Measurements from ENCODE around the gene PTPRK.

The PTPRK gene

DNA sequence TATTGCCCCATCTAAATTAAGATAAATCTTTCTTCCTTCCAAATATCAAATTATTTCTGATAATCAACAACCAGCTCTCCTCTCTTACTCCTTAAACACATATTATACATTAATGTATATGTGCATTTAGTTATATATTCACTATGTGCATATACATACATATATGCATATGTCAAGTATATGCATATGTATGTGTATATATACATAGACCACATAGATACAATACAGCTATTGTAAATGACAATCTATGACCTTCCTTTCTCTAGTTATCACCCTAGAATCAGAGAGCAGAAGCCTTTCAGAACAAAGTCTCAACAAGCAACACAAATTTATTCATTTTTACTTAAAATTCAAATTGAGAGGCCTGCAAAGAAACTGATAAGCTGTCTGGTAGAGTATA, 378.5 kb downstream of the PTPRK start:
- no peaks in the 10 kb centered on the region for H3K9me3 ChIP-seq (ENCODE audit: low read length)
- no peaks in the 10 kb centered on the region for H3K27me3 ChIP-seq (ENCODE audit: control insufficient read depth in 1 of 2, insufficient read depth in 2 of 2, low read length in 2 of 2)
- no peak overlapping the region for H3K4me3 ChIP-seq (ENCODE audit: low read depth in 1 of 2, low read length in 2 of 2)
- H3K27ac ChIP-seq (ENCODE audit: low read depth, low read length): no peak overlapping the region
- no peaks in the 10 kb centered on the region for H3K36me3 ChIP-seq (ENCODE audit: insufficient read depth, low read length)
- H3K4me1 ChIP-seq (ENCODE audit: insufficient read depth, low read length): peaks cover 9% of the 10 kb centered on the region
- no peak overlapping the region for H3K9ac ChIP-seq (ENCODE audit: low read length)

DNA sequence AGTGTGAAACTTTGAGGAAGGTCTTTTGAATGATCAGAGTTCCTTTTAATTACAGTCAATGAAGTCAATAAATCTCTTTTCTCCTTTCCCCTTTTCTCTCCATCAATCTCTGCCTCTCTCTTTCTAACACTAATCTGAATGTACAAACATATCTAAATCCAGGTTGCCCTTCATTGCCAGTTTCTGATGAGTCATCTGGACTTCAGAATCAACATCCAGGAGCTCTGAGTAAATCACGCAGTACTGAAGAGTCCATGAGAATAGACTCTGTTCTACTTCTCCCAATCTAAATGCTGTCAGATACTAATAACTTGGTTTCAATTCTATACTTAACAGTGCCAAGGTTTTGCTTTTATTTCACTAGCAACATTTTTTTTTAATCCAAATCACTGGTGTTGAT, 380.9 kb downstream of the PTPRK start:
- Histone ChIP-seq H3K9ac (ENCODE audit: low read length) (no peak overlapping the region), H3K9me3 (ENCODE audit: low read length) (no peaks in the 10 kb centered on the region), H3K4me1 (ENCODE audit: insufficient read depth, low read length) (peaks cover 9% of the 10 kb centered on the region), H3K27me3 (ENCODE audit: control insufficient read depth in 1 of 2, insufficient read depth in 2 of 2, low read length in 2 of 2) (no peaks in the 10 kb centered on the region), H3K36me3 (ENCODE audit: insufficient read depth, low read length) (no peaks in the 10 kb centered on the region), H3K4me3 (ENCODE audit: low read depth in 1 of 2, low read length in 2 of 2) (no peak overlapping the region), H3K27ac (ENCODE audit: low read depth, low read length) (no peak overlapping the region)

DNA sequence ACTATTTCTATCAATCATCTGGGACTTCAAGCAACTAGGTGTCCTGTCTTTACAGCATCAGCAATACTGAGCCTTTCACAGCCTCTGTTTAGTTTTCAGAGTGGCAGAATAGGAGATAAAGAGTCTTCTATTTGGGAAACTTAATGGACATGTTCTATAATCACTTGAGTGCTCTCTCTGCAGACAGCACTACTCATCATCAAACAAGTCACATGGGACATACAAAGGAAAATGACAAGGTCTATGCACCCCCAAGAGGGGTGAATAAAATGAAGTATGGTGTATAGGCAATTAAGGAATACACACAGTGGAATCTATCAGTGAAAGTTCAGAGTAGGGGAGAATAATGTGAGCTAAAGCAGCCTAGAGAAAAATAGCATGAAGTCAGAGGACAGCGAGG, 381.7 kb downstream of the PTPRK start:
- H3K9me3 ChIP-seq (ENCODE audit: low read length): no peaks in the 10 kb centered on the region
- H3K36me3 ChIP-seq (ENCODE audit: insufficient read depth, low read length): no peaks in the 10 kb centered on the region
- H3K4me1 ChIP-seq (ENCODE audit: insufficient read depth, low read length): peaks cover 9% of the 10 kb centered on the region
- no peak overlapping the region for H3K4me3 ChIP-seq (ENCODE audit: low read depth in 1 of 2, low read length in 2 of 2)
- H3K27ac ChIP-seq (ENCODE audit: low read depth, low read length): no peak overlapping the region
- no peaks in the 10 kb centered on the region for H3K27me3 ChIP-seq (ENCODE audit: control insufficient read depth in 1 of 2, insufficient read depth in 2 of 2, low read length in 2 of 2)
- H3K9ac ChIP-seq (ENCODE audit: low read length): no peak overlapping the region

DNA sequence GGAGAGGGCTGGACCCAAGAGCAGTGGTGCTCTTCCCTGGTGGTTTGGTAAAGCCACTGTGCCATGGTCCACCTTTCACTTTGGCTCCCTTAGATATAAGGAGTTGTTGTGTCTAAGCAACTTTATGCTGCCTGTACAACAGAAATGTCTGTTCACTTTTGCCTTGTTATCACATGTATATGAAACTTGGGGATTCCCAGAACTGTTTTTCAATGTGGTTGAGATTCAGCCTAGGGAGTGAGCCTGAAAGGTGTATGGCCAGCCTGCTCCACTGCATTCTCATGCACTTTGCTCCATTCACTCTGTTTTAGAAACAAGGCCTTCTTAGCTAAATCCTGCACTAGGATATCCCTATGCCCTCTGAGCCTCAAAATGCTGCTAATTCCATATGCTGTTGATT, 385.1 kb downstream of the PTPRK start:
- Histone ChIP-seq H3K9ac (ENCODE audit: low read length) (no peak overlapping the region), H3K4me1 (ENCODE audit: insufficient read depth, low read length) (peaks cover 12% of the 10 kb centered on the region), H3K9me3 (ENCODE audit: low read length) (no peaks in the 10 kb centered on the region), H3K4me3 (ENCODE audit: low read depth in 1 of 2, low read length in 2 of 2) (no peak overlapping the region), H3K36me3 (ENCODE audit: insufficient read depth, low read length) (no peaks in the 10 kb centered on the region), H3K27ac (ENCODE audit: low read depth, low read length) (no peak overlapping the region), H3K27me3 (ENCODE audit: control insufficient read depth in 1 of 2, insufficient read depth in 2 of 2, low read length in 2 of 2) (no peaks in the 10 kb centered on the region)

DNA sequence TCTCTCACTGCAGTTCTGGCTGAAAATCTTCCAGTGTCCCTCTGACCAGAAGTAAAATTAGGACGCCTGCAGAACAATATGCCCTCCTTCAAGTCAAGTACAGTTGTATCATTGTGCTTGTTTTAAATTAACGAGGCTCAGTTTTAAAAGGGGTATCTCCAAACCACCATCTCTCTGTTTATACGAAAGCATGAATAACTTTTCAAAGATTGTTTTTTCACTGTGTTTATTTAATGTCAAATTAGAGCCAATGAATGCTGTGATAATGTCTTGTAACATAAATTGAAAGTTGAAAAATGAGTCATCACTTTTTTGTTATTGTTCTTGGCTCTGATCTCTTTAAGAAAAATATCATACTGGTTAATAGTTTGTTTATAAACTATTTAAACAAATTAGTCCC, 388.8 kb downstream of the PTPRK start:
- Histone ChIP-seq H3K27ac (ENCODE audit: low read depth, low read length) (no peak overlapping the region), H3K36me3 (ENCODE audit: insufficient read depth, low read length) (no peaks in the 10 kb centered on the region), H3K27me3 (ENCODE audit: control insufficient read depth in 1 of 2, insufficient read depth in 2 of 2, low read length in 2 of 2) (no peaks in the 10 kb centered on the region), H3K9me3 (ENCODE audit: low read length) (no peaks in the 10 kb centered on the region), H3K9ac (ENCODE audit: low read length) (no peak overlapping the region), H3K4me3 (ENCODE audit: low read depth in 1 of 2, low read length in 2 of 2) (no peak overlapping the region), H3K4me1 (ENCODE audit: insufficient read depth, low read length) (peaks cover 4% of the 10 kb centered on the region)

DNA sequence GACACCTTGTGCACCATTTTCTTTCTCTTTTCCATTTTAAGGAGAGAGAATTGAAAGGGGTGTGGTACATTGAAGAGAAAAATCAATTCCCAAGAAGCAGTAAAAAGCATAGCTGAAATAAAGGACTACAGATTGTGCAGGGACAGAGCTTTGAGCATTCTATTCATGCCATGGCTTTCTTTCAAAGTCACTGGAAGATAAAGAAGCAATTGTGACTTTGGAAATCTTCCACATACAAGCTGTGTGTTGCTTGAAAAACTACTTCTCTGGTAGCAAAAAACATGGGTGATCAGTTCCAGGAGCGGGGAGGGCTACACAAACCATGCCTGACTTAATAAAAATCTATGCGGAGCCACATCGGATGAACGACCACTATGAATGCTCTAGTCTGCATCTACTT, 389.4 kb downstream of the PTPRK start:
- no peaks in the 10 kb centered on the region for H3K27me3 ChIP-seq (ENCODE audit: control insufficient read depth in 1 of 2, insufficient read depth in 2 of 2, low read length in 2 of 2)
- peaks cover 4% of the 10 kb centered on the region for H3K4me1 ChIP-seq (ENCODE audit: insufficient read depth, low read length)
- no peak overlapping the region for H3K9ac ChIP-seq (ENCODE audit: low read length)
- H3K27ac ChIP-seq (ENCODE audit: low read depth, low read length): no peak overlapping the region
- H3K9me3 ChIP-seq (ENCODE audit: low read length): no peaks in the 10 kb centered on the region
- H3K36me3 ChIP-seq (ENCODE audit: insufficient read depth, low read length): no peaks in the 10 kb centered on the region
- H3K4me3 ChIP-seq (ENCODE audit: low read depth in 1 of 2, low read length in 2 of 2): no peak overlapping the region

DNA sequence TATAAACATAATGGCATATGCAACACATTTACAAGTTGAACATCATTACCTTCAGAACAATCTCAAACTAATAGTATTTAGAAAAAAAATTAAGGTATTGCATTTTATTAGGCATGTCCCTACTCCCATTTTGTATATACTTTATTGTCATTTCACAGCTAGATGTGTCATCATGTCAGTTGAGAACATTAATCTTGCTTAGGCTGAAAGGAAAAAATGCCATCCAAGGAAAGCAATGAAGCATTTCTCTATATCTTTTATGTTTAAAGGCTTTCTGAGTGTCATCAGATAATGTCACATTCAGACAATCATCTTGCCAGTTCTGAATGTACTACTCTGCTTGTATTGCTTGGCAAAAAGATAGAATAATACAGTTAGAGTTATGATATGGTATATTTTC, 390.7 kb downstream of the PTPRK start:
- Histone ChIP-seq H3K4me1 (ENCODE audit: insufficient read depth, low read length) (peaks cover 4% of the 10 kb centered on the region), H3K36me3 (ENCODE audit: insufficient read depth, low read length) (no peaks in the 10 kb centered on the region), H3K9me3 (ENCODE audit: low read length) (no peaks in the 10 kb centered on the region), H3K4me3 (ENCODE audit: low read depth in 1 of 2, low read length in 2 of 2) (no peak overlapping the region), H3K27me3 (ENCODE audit: control insufficient read depth in 1 of 2, insufficient read depth in 2 of 2, low read length in 2 of 2) (no peaks in the 10 kb centered on the region), H3K27ac (ENCODE audit: low read depth, low read length) (no peak overlapping the region), H3K9ac (ENCODE audit: low read length) (no peak overlapping the region)

DNA sequence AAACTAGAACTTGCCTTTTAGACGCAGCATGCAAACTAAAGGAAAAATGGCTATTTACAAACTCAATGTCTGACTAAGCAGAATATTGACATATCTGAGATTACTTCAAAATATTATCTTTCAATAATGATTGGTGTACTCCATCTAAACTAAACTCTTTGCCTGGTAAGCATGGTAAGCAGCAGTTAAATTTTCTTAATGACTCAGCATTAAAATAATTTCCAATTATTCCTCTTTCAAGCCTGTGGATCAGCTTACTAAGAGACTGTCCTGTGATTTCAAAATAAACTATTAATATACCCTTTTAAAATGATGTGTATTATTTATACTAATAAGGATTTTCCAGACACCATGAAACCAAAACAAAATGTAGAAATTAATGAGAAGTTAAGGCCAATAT, 392.7 kb downstream of the PTPRK start:
- H3K36me3 ChIP-seq (ENCODE audit: insufficient read depth, low read length): no peaks in the 10 kb centered on the region
- no peaks in the 10 kb centered on the region for H3K27me3 ChIP-seq (ENCODE audit: control insufficient read depth in 1 of 2, insufficient read depth in 2 of 2, low read length in 2 of 2)
- H3K9me3 ChIP-seq (ENCODE audit: low read length): no peaks in the 10 kb centered on the region
- H3K27ac ChIP-seq (ENCODE audit: low read depth, low read length): no peak overlapping the region
- H3K4me1 ChIP-seq (ENCODE audit: insufficient read depth, low read length): peaks cover 4% of the 10 kb centered on the region
- no peak overlapping the region for H3K9ac ChIP-seq (ENCODE audit: low read length)
- no peak overlapping the region for H3K4me3 ChIP-seq (ENCODE audit: low read depth in 1 of 2, low read length in 2 of 2)

DNA sequence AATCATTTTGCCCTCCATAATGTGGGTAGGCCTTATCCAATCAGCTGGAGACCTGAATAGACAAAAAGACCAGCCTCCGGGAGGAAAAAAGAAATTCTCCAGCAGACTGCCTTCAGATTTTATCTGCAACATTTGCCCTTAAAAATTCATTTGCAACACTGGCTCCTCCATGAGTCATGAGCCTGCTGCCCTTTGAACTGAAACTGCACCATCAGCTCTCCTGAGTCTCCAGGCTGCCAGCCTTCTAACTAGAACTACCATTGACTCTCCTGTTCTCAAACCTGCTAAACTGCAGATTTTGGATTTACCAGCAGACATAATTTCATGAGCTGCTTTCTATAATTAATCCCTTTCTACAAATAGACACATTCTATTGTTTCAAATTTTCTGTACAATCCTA, 395.7 kb downstream of the PTPRK start:
- no peaks in the 10 kb centered on the region for H3K4me1 ChIP-seq (ENCODE audit: insufficient read depth, low read length)
- H3K36me3 ChIP-seq (ENCODE audit: insufficient read depth, low read length): no peaks in the 10 kb centered on the region
- H3K9me3 ChIP-seq (ENCODE audit: low read length): no peaks in the 10 kb centered on the region
- H3K27ac ChIP-seq (ENCODE audit: low read depth, low read length): no peak overlapping the region
- H3K27me3 ChIP-seq (ENCODE audit: control insufficient read depth in 1 of 2, insufficient read depth in 2 of 2, low read length in 2 of 2): no peaks in the 10 kb centered on the region
- no peak overlapping the region for H3K4me3 ChIP-seq (ENCODE audit: low read depth in 1 of 2, low read length in 2 of 2)
- no peak overlapping the region for H3K9ac ChIP-seq (ENCODE audit: low read length)

DNA sequence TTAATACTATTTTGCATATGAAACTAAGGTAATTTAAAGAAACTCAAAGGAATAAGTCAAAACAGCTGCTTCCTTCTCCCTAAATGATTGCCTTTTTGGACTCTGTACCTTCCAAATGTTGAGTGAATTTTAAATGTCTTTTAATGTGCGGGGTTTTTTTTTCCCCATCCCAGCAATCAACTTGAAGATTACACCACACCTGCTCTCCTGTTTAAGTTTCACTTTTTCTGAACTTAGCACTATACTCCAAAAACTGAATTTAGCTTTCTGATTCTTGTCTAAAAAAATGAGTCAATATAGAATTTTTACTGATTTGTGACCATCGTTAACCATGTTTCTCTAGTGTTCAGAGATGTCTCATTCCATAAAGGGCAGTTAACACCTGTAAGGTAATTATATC, 398.8 kb downstream of the PTPRK start:
- H3K27me3 ChIP-seq (ENCODE audit: control insufficient read depth in 1 of 2, insufficient read depth in 2 of 2, low read length in 2 of 2): no peaks in the 10 kb centered on the region
- no peak overlapping the region for H3K27ac ChIP-seq (ENCODE audit: low read depth, low read length)
- H3K9me3 ChIP-seq (ENCODE audit: low read length): no peaks in the 10 kb centered on the region
- H3K4me3 ChIP-seq (ENCODE audit: low read depth in 1 of 2, low read length in 2 of 2): no peak overlapping the region
- H3K4me1 ChIP-seq (ENCODE audit: insufficient read depth, low read length): no peaks in the 10 kb centered on the region
- no peak overlapping the region for H3K9ac ChIP-seq (ENCODE audit: low read length)
- no peaks in the 10 kb centered on the region for H3K36me3 ChIP-seq (ENCODE audit: insufficient read depth, low read length)

DNA sequence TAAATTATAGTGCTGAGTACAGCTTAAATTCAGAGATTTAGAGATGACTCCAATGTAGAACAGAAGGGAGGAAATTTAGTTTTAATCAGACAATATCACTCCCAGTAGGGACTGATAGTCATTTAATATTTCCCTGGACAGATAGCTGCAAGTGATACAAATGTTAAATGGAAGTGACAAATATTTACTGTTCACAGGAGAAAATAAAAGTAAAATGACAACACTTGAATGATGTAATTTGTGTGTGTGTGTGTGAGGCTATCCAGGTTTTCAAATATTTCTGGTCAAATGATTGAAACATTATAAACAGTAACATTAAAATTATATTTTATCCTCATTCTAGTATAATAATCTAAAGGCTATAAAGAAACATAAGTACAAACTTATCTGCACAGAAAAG, 399.2 kb downstream of the PTPRK start:
- H3K9ac ChIP-seq (ENCODE audit: low read length): no peak overlapping the region
- no peak overlapping the region for H3K27ac ChIP-seq (ENCODE audit: low read depth, low read length)
- H3K4me3 ChIP-seq (ENCODE audit: low read depth in 1 of 2, low read length in 2 of 2): no peak overlapping the region

DNA sequence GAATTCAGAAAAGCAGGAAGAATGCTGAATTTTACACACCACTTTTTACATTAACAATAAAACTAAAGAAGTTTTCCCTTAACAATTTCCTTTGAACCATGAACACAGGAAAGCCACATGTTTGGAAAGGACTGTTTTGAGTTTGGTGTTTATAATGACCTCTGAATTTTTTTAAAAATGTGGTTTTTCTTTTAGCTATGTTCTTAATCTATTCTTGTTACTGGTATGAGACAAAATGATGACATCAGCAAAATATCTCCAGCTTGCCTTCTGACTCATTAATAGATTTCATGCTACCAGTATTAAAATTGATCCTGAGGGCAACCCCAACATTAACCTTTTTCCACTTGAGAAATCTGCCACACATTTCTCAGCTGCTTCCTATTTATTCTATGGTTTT, 402.0 kb downstream of the PTPRK start:
- Histone ChIP-seq H3K9me3 (ENCODE audit: low read length) (no peaks in the 10 kb centered on the region), H3K27ac (ENCODE audit: low read depth, low read length) (no peak overlapping the region), H3K9ac (ENCODE audit: low read length) (no peak overlapping the region), H3K36me3 (ENCODE audit: insufficient read depth, low read length) (no peaks in the 10 kb centered on the region), H3K27me3 (ENCODE audit: control insufficient read depth in 1 of 2, insufficient read depth in 2 of 2, low read length in 2 of 2) (no peaks in the 10 kb centered on the region), H3K4me3 (ENCODE audit: low read depth in 1 of 2, low read length in 2 of 2) (no peak overlapping the region), H3K4me1 (ENCODE audit: insufficient read depth, low read length) (no peaks in the 10 kb centered on the region)

More for the DNA sequence above, 399.2 kb downstream of the PTPRK start:
- Histone ChIP-seq H3K4me1 (ENCODE audit: insufficient read depth, low read length) (no peaks in the 10 kb centered on the region), H3K9me3 (ENCODE audit: low read length) (no peaks in the 10 kb centered on the region), H3K36me3 (ENCODE audit: insufficient read depth, low read length) (no peaks in the 10 kb centered on the region), H3K27me3 (ENCODE audit: control insufficient read depth in 1 of 2, insufficient read depth in 2 of 2, low read length in 2 of 2) (no peaks in the 10 kb centered on the region)
